ENCODE results near the gene ZNF764. TPM values are rescaled to one million over a fixed set of nuclear protein-coding genes. Genes with fewer than 3 reads are reported as not detected.
A peak's percentile ranks its signal among the peaks of the same experiment; 100 is the strongest.

The ZNF764 gene
- total and polyA plus RNA-seq, 9 donors = 4.3 to 14.5 (median 11.3) TPM

GRCh38 chr16:30569746-30570635 is 11.8 kb upstream of the ZNF764 start:
- WGBS, 3 donors = 87 to 89% (median 89%) methylated on average over 41 to 44 of the region's 44 CpGs
- H3K9me3 ChIP-seq = no peaks in the 10 kb centered on the region
- intact Hi-C loops (cut with DNase I) = loop anchor here in 1 of 4 donors (5.0 kb wide), 1 partner anchor 132 kb away; no protein-coding TSS in a partner anchor

GRCh38 chr16:30569281-30569680 is 11.1 kb upstream of the ZNF764 start:
- no peak overlapping the region for H3K27ac ChIP-seq
- H3K4me1 ChIP-seq (ENCODE audit: insufficient read depth) = peaks cover 10% of the 10 kb centered on the region
- H3K36me3 ChIP-seq = no peaks in the 10 kb centered on the region
- DNase-seq = no peak
- no peaks in the 10 kb centered on the region for H3K9me3 ChIP-seq
- TF ChIP-seq EP300 (IDR thresholded peaks at IDR 0.05) = no peak
- no peak for TF ChIP-seq CTCF (IDR thresholded peaks at IDR 0.05)
- TF ChIP-seq POLR2A (IDR thresholded peaks at IDR 0.05) = no peak
- WGBS, 3 donors = 91 to 92% (median 91%) methylated on average over 3 of the region's 3 CpGs
- H3K27me3 ChIP-seq = no peaks in the 10 kb centered on the region
- no peak overlapping the region for H3K4me3 ChIP-seq
- intact Hi-C loops (cut with DNase I) = no loop called here

More at GRCh38 chr16:30569746-30570635, 11.8 kb upstream of the ZNF764 start:
- peak in 3 of 5 donors; percentile 32 to 47 (median 43) for DNase-seq
- TF ChIP-seq CTCF (IDR thresholded peaks at IDR 0.05) = no peak
- no peak for TF ChIP-seq POLR2A (IDR thresholded peaks at IDR 0.05)
- TF ChIP-seq EP300 (IDR thresholded peaks at IDR 0.05) = no peak
- Histone ChIP-seq H3K4me1 (ENCODE audit: insufficient read depth) (peaks cover 10% of the 10 kb centered on the region), H3K36me3 (no peaks in the 10 kb centered on the region), H3K4me3 (peak overlapping the region; percentile 91), H3K27me3 (no peaks in the 10 kb centered on the region), H3K27ac (peak overlapping the region in 1 of 2 donors; percentile 98)

GRCh38 chr16:30567991-30568638 is 9.9 kb upstream of the ZNF764 start:
- H3K4me3 ChIP-seq = no peak overlapping the region
- H3K9me3 ChIP-seq = no peaks in the 10 kb centered on the region
- TF ChIP-seq EP300 (IDR thresholded peaks at IDR 0.05) (no peak), POLR2A (IDR thresholded peaks at IDR 0.05) (no peak), CTCF (IDR thresholded peaks at IDR 0.05) (no peak)
- intact Hi-C loops (cut with DNase I) = no loop called here
- no peak overlapping the region for H3K27ac ChIP-seq
- H3K36me3 ChIP-seq = no peaks in the 10 kb centered on the region
- no peak for DNase-seq
- WGBS, 3 donors = 58 to 66% (median 64%) methylated on average over 6 of the region's 6 CpGs
- H3K4me1 ChIP-seq (ENCODE audit: insufficient read depth) = peaks cover 10% of the 10 kb centered on the region
- H3K27me3 ChIP-seq = no peaks in the 10 kb centered on the region

GRCh38 chr16:30567160-30567990 is 9.2 kb upstream of the ZNF764 start:
- Histone ChIP-seq H3K27me3 (no peaks in the 10 kb centered on the region), H3K9me3 (no peaks in the 10 kb centered on the region), H3K4me3 (no peak overlapping the region), H3K4me1 (ENCODE audit: insufficient read depth) (peaks cover 8% of the 10 kb centered on the region), H3K36me3 (no peaks in the 10 kb centered on the region), H3K27ac (no peak overlapping the region)
- no peak for DNase-seq
- TF ChIP-seq CTCF (IDR thresholded peaks at IDR 0.05) = no peak
- no peak for TF ChIP-seq EP300 (IDR thresholded peaks at IDR 0.05)
- TF ChIP-seq POLR2A (IDR thresholded peaks at IDR 0.05) = no peak
- intact Hi-C loops (cut with DNase I) = no loop called here
- WGBS, 3 donors = 82 to 89% (median 85%) methylated on average over 14 of the region's 14 CpGs

All from ovary (tissue), 9 donors.